Measurements from ENCODE around the gene NIP7.
"Not testable (repeated sequence)": the region's sequence is repeated elsewhere in the genome, so short reads cannot be mapped to it uniquely, and the experiment has no call there.

Gene NIP7

GRCh38 chr16:69346683-69347082, 7.1 kb downstream of the NIP7 start:
- peak; percentile 15 for DNase-seq

- DNase-seq = no peak
Measured at GRCh38 chr16:69348222-69348621, 8.7 kb downstream of the NIP7 start.

- DNase-seq = no peak
Measured at GRCh38 chr16:69349536-69349935, 10.0 kb downstream of the NIP7 start.

GRCh38 chr16:69350536-69351133, 11.1 kb downstream of the NIP7 start:
- DNase-seq = no peak

- DNase-seq = no peak
Measured at GRCh38 chr16:69351309-69352027, 11.9 kb downstream of the NIP7 start, which contains the start of gene TMED6. TMED6 (minus strand) TSS chr16:69351786; CDS start chr16:69351753, 33 bp downstream.

GRCh38 chr16:69360070-69360469, 20.5 kb downstream of the NIP7 start:
- DNase-seq = not testable (repeated sequence)

GRCh38 chr16:69363281-69363717, 23.7 kb downstream of the NIP7 start:
- no peak for DNase-seq

- DNase-seq = no peak
Measured at GRCh38 chr16:69364088-69364487, 24.5 kb downstream of the NIP7 start.

- DNase-seq = no peak
Measured at GRCh38 chr16:69365901-69366300, 26.3 kb downstream of the NIP7 start.

GRCh38 chr16:69366431-69366830, 26.9 kb downstream of the NIP7 start:
- no peak for DNase-seq

GRCh38 chr16:69367980-69368379, 28.4 kb downstream of the NIP7 start:
- DNase-seq = no peak

GRCh38 chr16:69368866-69369265, 29.3 kb downstream of the NIP7 start:
- DNase-seq = no peak

GRCh38 chr16:69371564-69371963, 32.0 kb downstream of the NIP7 start:
- no peak for DNase-seq

- DNase-seq = no peak
Measured at GRCh38 chr16:69373019-69373418, 33.4 kb downstream of the NIP7 start.

GRCh38 chr16:69376393-69377059, 37.0 kb downstream of the NIP7 start:
- no peak for DNase-seq

- no peak for DNase-seq
Measured at GRCh38 chr16:69378036-69378435, 38.5 kb downstream of the NIP7 start.

GRCh38 chr16:69378760-69379159, 39.2 kb downstream of the NIP7 start:
- no peak for DNase-seq

- no peak for DNase-seq
Measured at GRCh38 chr16:69381231-69381630, 41.7 kb downstream of the NIP7 start.

- DNase-seq = no peak
Measured at GRCh38 chr16:69382421-69382820, 42.8 kb downstream of the NIP7 start.

GRCh38 chr16:69384974-69385373, 45.4 kb downstream of the NIP7 start:
- no peak for DNase-seq

GRCh38 chr16:69386596-69386995, 47.0 kb downstream of the NIP7 start:
- DNase-seq = peak; percentile 40

Data from OCI-M1 (cell line).